HepG2 (cell line): ENCODE results near the gene FBN3.

Experiments
- EP300 ChIP-seq, 3 experiments: sonication (generic) in 1 of 3; formaldehyde crosslinking in 1 of 3; IDR thresholded peaks; 2 replicates each; pipeline versions ENCODE4 v1.5.1 to v1.6.1; 2011 to 2020; ENCODE audit warnings: low read depth in 2 of 3, low read length in 2 of 3, borderline replicate concordance in 1 of 3, improper control_type of control experiment in 1 of 3, mild to moderate bottlenecking in 1 of 3, missing genetic modification reagents in 1 of 3, moderate library complexity in 1 of 3
- TF ChIP-seq, protein P1 (sequence below): sonication (generic); formaldehyde crosslinking; conservative IDR thresholded peaks from 2 replicates; pipeline ENCODE4 v1.4.0; 2020; ENCODE audit warnings: missing genetic modification reagents

GRCh38 chr19:8030960-8031359, 118.4 kb downstream of the FBN3 start:
- TF ChIP-seq EP300 (IDR thresholded peaks at IDR 0.05; ENCODE audit: low read depth in 2 of 2, low read length in 2 of 2), result no peak
- no peak for TF ChIP-seq EP300 (CRISPR knock-in tag; IDR thresholded peaks at IDR 0.05; ENCODE audit: borderline replicate concordance)
- TF ChIP-seq, protein P1, sequence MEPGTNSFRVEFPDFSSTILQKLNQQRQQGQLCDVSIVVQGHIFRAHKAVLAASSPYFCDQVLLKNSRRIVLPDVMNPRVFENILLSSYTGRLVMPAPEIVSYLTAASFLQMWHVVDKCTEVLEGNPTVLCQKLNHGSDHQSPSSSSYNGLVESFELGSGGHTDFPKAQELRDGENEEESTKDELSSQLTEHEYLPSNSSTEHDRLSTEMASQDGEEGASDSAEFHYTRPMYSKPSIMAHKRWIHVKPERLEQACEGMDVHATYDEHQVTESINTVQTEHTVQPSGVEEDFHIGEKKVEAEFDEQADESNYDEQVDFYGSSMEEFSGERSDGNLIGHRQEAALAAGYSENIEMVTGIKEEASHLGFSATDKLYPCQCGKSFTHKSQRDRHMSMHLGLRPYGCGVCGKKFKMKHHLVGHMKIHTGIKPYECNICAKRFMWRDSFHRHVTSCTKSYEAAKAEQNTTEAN (CRISPR knock-in tag), result no peak
